Forelimb muscle (tissue), 1 donor: ENCODE data around the gene PTH2R. TPM values are rescaled to one million over a fixed set of nuclear protein-coding genes. Genes with fewer than 3 reads are reported as not detected.
A peak's percentile ranks its signal among the peaks of the same experiment; 100 is the strongest.
"Not testable (repeated sequence)": the region's sequence is repeated elsewhere in the genome, so short reads cannot be mapped to it uniquely, and the experiment has no call there.

ENCODE experiments used
- DNase-seq: peaks from one replicate; pipeline ENCODE4 v3.0.0-alpha.2; 2013; ENCODE audit warnings: low read depth
- polyA plus RNA-seq: library from polyadenylated mRNA; unstranded; fragments of 120-200 nt; gene quantifications from one replicate; pipeline ENCODE4 v1.2.1, GENCODE V29; 2013; ENCODE audit not compliant: insufficient read length

Gene PTH2R
- polyA plus RNA-seq = 0.10 TPM

- DNase-seq = no peak
Observed at GRCh38 chr2:208406474-208407451, at the start of gene PTH2R. TSS of gene PTH2R (plus strand) at chr2:208406792. CDS start at chr2:208407044, 252 bp downstream.

- no peak for DNase-seq
Observed at GRCh38 chr2:208356846-208357574, 49.6 kb upstream of the PTH2R start.

GRCh38 chr2:208358758-208359631 is 47.6 kb upstream of the PTH2R start:
- no peak for DNase-seq

DNA sequence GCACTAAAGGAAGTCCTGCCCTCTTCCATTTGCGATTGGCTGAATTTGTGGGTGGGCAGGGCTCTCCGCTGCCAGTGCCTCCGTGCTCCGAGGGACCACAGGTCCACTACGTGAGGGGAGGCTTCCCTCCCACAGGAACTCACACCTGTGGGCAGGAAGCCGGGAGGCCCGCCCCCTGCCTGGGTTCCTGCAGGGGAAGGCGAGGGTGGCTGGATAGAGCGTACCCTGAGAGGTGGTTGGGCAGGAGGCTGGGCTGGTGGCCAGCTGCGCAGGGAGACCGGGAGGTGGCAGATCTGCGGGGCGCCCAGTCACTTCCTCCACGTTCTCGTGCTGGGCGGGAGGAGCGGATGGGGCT is 47.0 kb upstream of the PTH2R start:
- DNase-seq = no peak

DNA sequence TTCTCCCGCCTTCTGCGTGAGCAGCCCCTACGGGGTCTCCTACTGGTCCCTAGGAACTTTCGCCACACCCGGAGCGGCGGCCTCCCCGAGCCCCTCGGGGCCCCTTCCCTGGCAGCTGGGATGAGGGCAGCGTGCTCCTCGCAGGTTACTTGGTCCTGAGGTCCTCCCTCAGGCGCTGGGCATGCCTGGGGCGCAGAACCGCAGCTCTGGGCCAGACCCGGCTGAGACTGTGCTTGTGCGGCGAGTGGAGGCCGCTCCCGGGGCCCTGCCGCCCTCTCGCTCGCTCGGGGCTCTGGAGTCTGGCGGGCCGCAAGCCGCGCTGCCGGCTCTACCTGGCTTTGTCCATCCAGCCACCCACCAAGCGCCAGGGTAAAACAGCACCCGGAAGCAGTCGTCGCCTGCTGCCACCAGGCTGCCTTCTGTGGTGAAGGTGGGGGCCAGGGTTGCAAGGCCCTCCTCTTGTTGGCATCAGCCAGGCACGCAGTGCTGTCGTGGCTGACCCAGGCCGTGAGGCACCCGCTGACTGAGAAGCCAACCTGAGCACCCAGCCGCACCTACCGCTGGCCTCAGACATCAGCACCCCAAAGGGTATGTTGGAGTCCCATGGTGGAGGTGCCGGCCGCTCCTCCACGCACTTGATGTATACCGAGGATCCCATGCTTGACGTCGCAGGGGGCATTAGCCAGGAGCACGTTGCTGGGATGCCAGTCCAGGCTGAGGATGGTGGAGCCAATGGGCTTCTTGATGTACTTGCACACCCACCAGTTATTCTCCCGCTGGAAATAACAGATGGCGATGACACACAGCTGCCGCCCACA is 46.1 kb upstream of the PTH2R start:
- DNase-seq = no peak

- no peak for DNase-seq
Observed at GRCh38 chr2:208361077-208361441, 45.5 kb upstream of the PTH2R start.

DNA sequence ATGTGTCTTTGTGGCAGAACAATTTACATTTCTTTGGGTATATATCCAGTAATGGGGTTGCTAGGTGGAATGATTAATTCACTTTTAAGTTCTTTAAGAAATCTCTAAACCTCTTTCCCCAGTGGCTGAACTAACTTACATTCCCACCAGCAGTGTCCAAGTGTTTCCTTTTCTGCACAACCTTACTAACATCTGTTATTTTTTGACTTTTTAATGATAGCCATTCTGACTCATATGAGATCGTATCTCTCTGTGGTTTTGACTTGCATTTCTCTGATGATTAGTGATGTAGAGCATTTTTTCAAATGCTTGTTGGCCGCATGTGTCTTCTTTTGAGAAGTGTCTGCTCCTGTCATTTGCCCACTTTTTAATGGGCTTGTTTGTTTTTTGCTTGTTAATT is 43.1 kb upstream of the PTH2R start:
- no peak for DNase-seq

GRCh38 chr2:208366215-208367127 is 40.1 kb upstream of the PTH2R start:
- no peak for DNase-seq

DNA sequence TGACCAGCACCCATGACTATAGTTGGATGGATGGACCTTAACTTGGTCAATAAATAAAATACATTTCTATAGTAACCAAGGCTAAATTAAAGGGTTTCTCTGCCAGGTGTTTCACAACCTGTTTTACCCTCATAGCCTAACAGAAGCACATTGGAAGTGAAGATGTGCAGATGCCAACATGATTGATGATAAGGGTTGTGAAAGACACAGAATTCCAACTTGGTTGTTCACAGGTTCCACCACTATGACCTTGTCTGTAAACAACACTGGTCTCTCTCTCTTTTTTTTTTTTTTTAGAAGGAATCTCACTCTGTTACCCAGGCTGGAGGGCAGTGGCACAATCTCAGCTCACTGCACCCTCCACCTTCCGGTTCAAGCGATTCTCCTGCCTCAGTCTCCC is 37.5 kb upstream of the PTH2R start:
- DNase-seq = no peak

- DNase-seq = no peak
Observed at GRCh38 chr2:208370881-208371633, 35.5 kb upstream of the PTH2R start.

- no peak for DNase-seq
Observed at GRCh38 chr2:208371634-208371935, 35.0 kb upstream of the PTH2R start.

DNA sequence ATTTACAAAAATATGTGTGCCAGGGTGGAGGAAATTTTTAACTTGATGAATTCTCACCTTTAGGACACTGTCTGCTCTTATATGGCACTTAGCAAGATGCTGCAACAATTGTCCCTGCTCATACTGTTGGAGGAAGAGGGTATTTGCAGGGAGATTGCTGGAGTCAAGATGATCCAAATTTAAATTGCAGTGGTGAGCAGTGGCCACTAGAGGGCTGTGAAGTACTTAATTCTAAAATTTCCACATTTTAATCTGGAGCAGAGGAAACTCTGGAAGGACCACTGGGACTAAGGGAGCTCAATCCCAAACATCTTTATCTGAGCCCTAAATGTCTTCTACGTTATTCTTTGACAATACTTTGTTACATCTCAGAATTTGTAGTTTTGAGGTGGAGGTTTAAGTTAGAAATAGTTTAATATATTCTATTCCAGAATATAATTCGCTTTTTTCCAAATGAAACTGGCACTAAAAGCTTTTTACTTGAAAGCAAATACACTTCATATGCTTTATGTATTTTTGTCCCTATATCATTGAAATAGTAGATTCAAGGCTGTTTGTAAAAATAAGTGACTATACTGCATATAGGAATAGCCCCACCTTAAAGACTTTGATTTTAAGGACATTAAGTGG is 33.0 kb upstream of the PTH2R start:
- peak; percentile 20 for DNase-seq

- no peak for DNase-seq
Observed at GRCh38 chr2:208375491-208376068, 31.0 kb upstream of the PTH2R start.

DNA sequence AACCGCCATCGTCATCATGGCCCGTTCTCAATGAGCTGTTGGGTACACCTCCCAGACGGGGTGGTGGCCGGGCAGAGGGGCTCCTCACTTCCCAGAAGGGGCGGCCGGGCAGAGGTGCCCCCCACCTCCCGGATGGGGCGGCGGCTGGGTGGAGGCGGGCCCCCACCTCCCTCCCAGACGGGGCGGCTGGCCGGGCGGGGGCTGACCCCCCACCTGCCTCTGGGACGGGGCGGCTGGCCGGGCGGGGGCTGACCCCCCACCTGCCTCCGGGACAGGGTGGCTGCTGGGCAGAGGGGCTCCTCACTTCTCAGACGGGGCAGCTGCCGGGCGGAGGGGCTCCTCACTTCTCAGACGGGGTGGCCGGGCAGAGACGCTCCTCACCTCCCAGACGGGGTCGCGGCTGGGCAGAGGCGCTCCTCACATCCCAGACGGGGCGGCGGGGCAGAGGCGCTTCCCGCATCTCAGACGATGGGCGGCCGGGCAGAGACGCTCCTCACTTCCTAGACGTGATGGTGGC is 29.2 kb upstream of the PTH2R start:
- DNase-seq = not testable (repeated sequence)

GRCh38 chr2:208379192-208379591 is 27.4 kb upstream of the PTH2R start:
- no peak for DNase-seq

GRCh38 chr2:208384637-208385036 is 22.0 kb upstream of the PTH2R start:
- no peak for DNase-seq

DNA sequence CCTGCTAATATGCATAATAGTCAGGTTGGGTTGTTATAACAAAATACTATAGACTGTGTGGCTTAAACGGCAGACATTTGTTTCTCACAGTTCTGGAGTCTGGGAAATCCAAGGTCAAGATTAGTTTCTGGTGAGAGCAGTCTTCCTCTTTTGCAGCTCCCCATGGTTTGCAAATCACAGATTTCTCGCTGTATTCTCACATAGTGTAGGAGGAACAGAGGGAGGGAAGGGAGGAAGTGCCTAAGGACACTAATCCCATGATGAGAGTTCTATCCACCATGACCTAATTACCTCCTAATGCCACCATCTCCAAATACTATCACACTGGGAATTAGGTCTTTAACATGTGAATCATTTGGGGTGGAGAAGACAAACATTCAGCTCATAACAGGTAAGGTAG is 20.1 kb upstream of the PTH2R start:
- no peak for DNase-seq

DNA sequence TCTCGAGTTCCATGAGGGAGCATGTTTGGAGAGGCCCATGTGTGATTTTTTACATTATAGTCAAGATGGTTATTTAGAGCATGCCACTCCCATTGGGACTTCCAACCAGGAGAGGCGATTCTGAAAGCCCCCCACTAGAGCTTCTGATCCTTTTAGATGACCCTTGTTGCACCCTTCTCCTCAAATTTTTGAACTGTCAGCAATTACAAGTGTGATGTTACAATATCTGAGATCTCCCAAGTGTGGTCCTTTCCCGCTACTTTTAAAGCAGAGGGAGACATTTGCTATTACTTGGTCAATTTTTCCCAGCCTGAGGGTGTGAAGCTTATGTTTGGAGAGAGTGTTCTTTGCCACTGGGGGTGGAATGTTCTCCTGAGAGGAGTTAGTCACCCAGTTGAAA is 16.7 kb upstream of the PTH2R start:
- no peak for DNase-seq
